GM12878 (cell line): ENCODE measurements around the gene OLFM2. TPM values are rescaled to one million over a fixed set of nuclear protein-coding genes. Genes with fewer than 3 reads are reported as not detected.

Source experiments
- ATAC-seq: fragments of 200-7000 bp; cut with Tn5 transposase; 3 replicates; pipeline ENCODE4 v1.9.1; 2020; ENCODE audit warnings: mild to moderate bottlenecking, moderate library complexity
- BruUV-seq: library from RNA; stranded (reverse); fragments of 400-500 nt; replicated peaks from 2 replicates; lab custom pipeline; 2021; lab: Mats Ljungman, UMichigan
- CTCF ChIA-PET: fragments of 300-600 bp; sonication (Branson Sonifier 250); formaldehyde crosslinking; extraction: SDS; loops from one replicate; lab custom pipeline; 2021; ENCODE audit warnings: inconsistent platforms; lab: Yijun Ruan, JAX
- POLR2A ChIA-PET: fragments of 350-600 bp; formaldehyde crosslinking; extraction: SDS; loops from one replicate; lab custom pipeline; 2021; ENCODE audit warnings: inconsistent platforms; lab: Charles Lee
- RAD21 ChIA-PET: fragments of 300-600 bp; sonication (Branson Sonifier 250); formaldehyde crosslinking; loops from one replicate; lab custom pipeline; 2023; ENCODE audit warnings: antibody characterized with exemption; ENCODE audit not compliant: unreplicated experiment; lab: Charles Lee
- SMC1A ChIA-PET: fragments of 300-600 bp; sonication (Branson Sonifier 250); formaldehyde crosslinking; loops from one replicate; lab custom pipeline; 2023; ENCODE audit not compliant: unreplicated experiment, uncharacterized antibody; lab: Charles Lee
- DNase-seq: peaks from one replicate; pipeline ENCODE4 v3.0.0-alpha.2; 2011; ENCODE audit warnings: low read depth, low spot score
- FAIRE-seq: peaks from 3 replicates; lab custom pipeline; 2011; peaks lifted over from hg19 to GRCh38; lab: Jason Lieb, UNC
- H2AFZ ChIP-seq: 2 replicates; pipeline ENCODE4 v1.6.0; 2011; ENCODE audit warnings: low read depth, low read length, control low read depth; ENCODE audit not compliant: control insufficient read depth
- H3K27ac ChIP-seq: 2 replicates; pipeline ENCODE4 v1.5.1; 2011; ENCODE audit warnings: control low read depth; ENCODE audit not compliant: control insufficient read depth, insufficient read depth
- H3K27me3 ChIP-seq, 2 experiments: replicated peaks in 1 of 2; 2 replicates each; pipeline versions ENCODE4 v1.6.0 to v1.6.1; 2011; ENCODE audit warnings: low read length in 1 of 2; ENCODE audit not compliant: control insufficient read depth in 2 of 2, insufficient read depth in 2 of 2
- H3K36me3 ChIP-seq, 2 experiments: 2 replicates each; pipeline ENCODE4 v1.5.1; 2011; ENCODE audit warnings: low read length in 1 of 2; ENCODE audit not compliant: control insufficient read depth in 2 of 2, insufficient read depth in 2 of 2
- H3K4me1 ChIP-seq: 2 replicates; pipeline ENCODE4 v1.6.1; 2011; ENCODE audit warnings: mild to moderate bottlenecking, low read length, moderate library complexity, mixed read lengths; ENCODE audit not compliant: control insufficient read depth, insufficient read depth
- H3K4me2 ChIP-seq: 2 replicates; pipeline ENCODE4 v1.6.0; 2011; ENCODE audit warnings: control low read depth; ENCODE audit not compliant: control insufficient read depth, insufficient read depth
- H3K4me3 ChIP-seq: fragments of 200-600 bp; sonication (generic); 2 replicates; pipeline ENCODE4 v1.5.1; 2016
- H3K79me2 ChIP-seq: 2 replicates; pipeline ENCODE4 v1.6.0; 2011; ENCODE audit warnings: low read length; ENCODE audit not compliant: control insufficient read depth, insufficient read depth
- H3K9ac ChIP-seq: 2 replicates; pipeline ENCODE4 v1.8.0; 2011; ENCODE audit warnings: low read length, control low read depth, mixed read lengths; ENCODE audit not compliant: control insufficient read depth, insufficient read depth
- H3K9me3 ChIP-seq: replicated peaks from 3 replicates; pipeline ENCODE4 v1.5.1; 2011; ENCODE audit warnings: mild to moderate bottlenecking, low read length; ENCODE audit not compliant: control insufficient read depth, insufficient read depth
- H4K20me1 ChIP-seq: 2 replicates; pipeline ENCODE4 v1.6.0; 2011; ENCODE audit not compliant: control insufficient read depth, insufficient read depth
- CBFB ChIP-seq: IDR thresholded peaks from 2 replicates; pipeline ENCODE4 v1.6.1; 2016; ENCODE audit warnings: antibody characterized with exemption, low read depth
- CBX3 ChIP-seq: fragments of 200-600 bp; sonication (generic); IDR thresholded peaks from 2 replicates; pipeline ENCODE4 v1.6.1; 2016; ENCODE audit warnings: low read depth, borderline replicate concordance
- CEBPB ChIP-seq, 2 experiments: fragments of 150-350 bp in 1 of 2; IDR thresholded peaks; 2 replicates each; pipeline ENCODE4 v1.6.1; 2012 to 2014; ENCODE audit warnings: low read depth in 2 of 2, low read length in 2 of 2, borderline replicate concordance in 1 of 2, inconsistent platforms in 1 of 2
- E2F4 ChIP-seq: IDR thresholded peaks from 2 replicates; pipeline ENCODE4 v1.6.1; 2012; ENCODE audit warnings: low read depth, low read length, improper control_type of control experiment
- GABPA ChIP-seq: IDR thresholded peaks from 2 replicates; pipeline ENCODE4 v1.6.1; 2014; ENCODE audit warnings: antibody characterized with exemption, low read depth, mild to moderate bottlenecking, inconsistent platforms
- JUND ChIP-seq: IDR thresholded peaks from 2 replicates; pipeline ENCODE4 v1.6.1; 2012; ENCODE audit warnings: low read depth, mild to moderate bottlenecking, low read length, improper control_type of control experiment, moderate library complexity
- MEF2A ChIP-seq: IDR thresholded peaks from 2 replicates; pipeline ENCODE4 v1.6.1; 2011; ENCODE audit warnings: low read depth, mild to moderate bottlenecking, low read length, moderate library complexity; ENCODE audit not compliant: insufficient read depth
- MTA3 ChIP-seq: IDR thresholded peaks from 2 replicates; pipeline ENCODE4 v1.6.1; 2012; ENCODE audit warnings: low read length, inconsistent platforms, borderline replicate concordance
- MYB ChIP-seq: fragments of 150-350 bp; IDR thresholded peaks from 2 replicates; pipeline ENCODE4 v1.6.1; 2014; ENCODE audit warnings: mild to moderate bottlenecking, low read depth, low read length, borderline replicate concordance
- NFYB ChIP-seq: IDR thresholded peaks from 2 replicates; pipeline ENCODE4 v1.6.1; 2011; ENCODE audit warnings: low read depth, mild to moderate bottlenecking, low read length, improper control_type of control experiment, moderate library complexity; ENCODE audit not compliant: insufficient read depth
- POLR2A ChIP-seq: IDR thresholded peaks from 2 replicates; pipeline ENCODE4 v1.6.1; 2011; ENCODE audit warnings: low read depth, mild to moderate bottlenecking, low read length
- POLR2AphosphoS2 ChIP-seq: IDR thresholded peaks from 2 replicates; pipeline ENCODE4 v1.6.1; 2011; ENCODE audit warnings: low read depth, mild to moderate bottlenecking, low read length, improper control_type of control experiment, moderate library complexity
- POLR2AphosphoS5 ChIP-seq: IDR thresholded peaks from 2 replicates; pipeline ENCODE4 v1.6.1; 2011; ENCODE audit warnings: mild to moderate bottlenecking, low read length, inconsistent platforms
- SIN3A ChIP-seq: IDR thresholded peaks from 2 replicates; pipeline ENCODE4 v1.6.1; 2012; ENCODE audit warnings: low read depth, low read length, improper control_type of control experiment
- SMARCA5 ChIP-seq: fragments of 450-650 bp; IDR thresholded peaks from 2 replicates; pipeline ENCODE4 v1.6.1; 2017; ENCODE audit warnings: mild to moderate bottlenecking
- TBL1XR1 ChIP-seq: IDR thresholded peaks from 2 replicates; pipeline ENCODE4 v1.6.1; 2012; ENCODE audit warnings: low read depth, low read length, improper control_type of control experiment
- ZBTB40 ChIP-seq: fragments of 450-650 bp; IDR thresholded peaks from 2 replicates; pipeline ENCODE4 v1.6.1; 2016; ENCODE audit warnings: mild to moderate bottlenecking, moderate library complexity, borderline replicate concordance
- WGBS: methylation state at CpG from one replicate; pipeline ENCODE4 v1.1.6; 2016; ENCODE audit warnings: low lambda C conversion rate; ENCODE audit not compliant: insufficient replicate concordance, insufficient coverage; ENCODE audit errors: missing lambda C conversion rate; 5-methylcytosine and 5-hydroxymethylcytosine counted together
- in situ Hi-C: fragments of 300-500 bp; cut with MboI; formaldehyde crosslinking; loops from 9 replicates; pipeline ENCODE4 v1.14.3; 2018; ENCODE audit warnings: mixed read lengths
- intact Hi-C: fragments of 100-400 bp; cut with micrococcal nuclease; formaldehyde crosslinking; loops from one replicate; pipeline ENCODE4 v1.14.2; 2022; ENCODE audit not compliant: unreplicated experiment
- polyA plus RNA-seq, 11 experiments: library from polyadenylated mRNA; depleted of rRNA in 4 of 11; unstranded in 6 of 11; stranded (reverse) in 5 of 11; fragments of >200 nt; fragmentation: Nextera tagmentation in 4 of 11; fragmentation: Illumina TruSeq in 1 of 11; extraction: Ambion mirVana in 4 of 11; extraction: Trizol in 1 of 11; gene quantifications; 1 replicate in 1 of 11; 2 replicates in 10 of 11; pipeline versions ENCODE4 v1.2.1 to v1.2.3, GENCODE V29; 2011 to 2016; ENCODE audit warnings: inconsistent platforms in 2 of 11, missing spikeins in 2 of 11, low read depth in 1 of 11
- total RNA-seq, 4 experiments: library from RNA; depleted of rRNA in 3 of 4; stranded (reverse); fragments of >200 nt in 3 of 4; fragmentation: Illumina TruSeq in 1 of 4; extraction: Trizol in 1 of 4; gene quantifications; 2 replicates each; pipeline versions ENCODE4 v1.2.1 to v1.2.3, GENCODE V29; 2013 to 2021
- TF ChIP-seq, protein P1 (sequence below): fragments of 450-650 bp; IDR thresholded peaks from 2 replicates; pipeline ENCODE4 v1.6.1; 2018; ENCODE audit warnings: mild to moderate bottlenecking, low read depth, moderate library complexity; ENCODE audit not compliant: partially characterized antibody

The OLFM2 gene
- total and polyA plus RNA-seq, 10 of the 15 experiments (the other 5 are each of a cell fraction or from before 2014, with no cell fraction given) = 0.07 to 3.5 (median 0.27) TPM; not detected in 5

DNA sequence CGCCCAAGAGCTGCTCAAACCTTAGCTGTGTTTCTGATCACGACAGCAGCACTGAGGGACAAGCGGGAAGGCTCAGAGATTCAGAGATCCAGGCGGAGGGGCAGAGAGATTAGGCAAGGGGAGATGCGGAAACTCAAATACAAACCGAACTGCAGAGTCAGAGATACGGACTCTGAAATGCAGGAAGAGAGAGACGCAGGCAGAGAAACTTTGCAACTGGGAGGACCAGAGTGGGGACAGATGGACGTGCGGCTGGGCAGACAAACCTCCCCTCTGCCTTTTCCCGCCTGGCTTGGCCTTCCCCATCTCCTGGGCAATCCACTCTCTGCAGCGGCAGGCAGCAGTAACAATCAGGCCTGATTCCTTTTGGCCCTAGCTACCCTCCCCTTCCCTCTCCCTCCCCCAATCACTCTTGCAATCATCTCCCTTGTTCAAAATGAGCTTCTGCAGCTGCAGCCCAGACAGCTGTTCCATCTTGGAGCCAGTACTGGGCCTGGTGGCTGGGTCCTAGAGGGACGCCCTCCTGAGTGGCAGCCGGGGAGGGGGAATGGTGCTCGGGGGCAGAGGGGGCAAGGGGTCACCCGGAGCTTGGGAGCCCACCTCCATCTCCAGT, 29.7 kb downstream of the OLFM2 start:
- no peak overlapping the region for H3K9ac ChIP-seq
- WGBS = 33% methylated on average over 16 of the region's 16 CpGs
- RAD21 ChIA-PET = no interaction called here
- no TSS peak for BruUV-seq
- no peak overlapping the region for H2AFZ ChIP-seq
- DNase-seq (no peak), ATAC-seq (no peak), FAIRE-seq (no peak)
- H3K4me3 ChIP-seq = no peak overlapping the region
- no peaks in the 10 kb centered on the region for H3K27me3 ChIP-seq
- no peaks in the 10 kb centered on the region for H4K20me1 ChIP-seq
- H3K36me3 ChIP-seq = no peaks in the 10 kb centered on the region
- no peaks in the 10 kb centered on the region for H3K4me1 ChIP-seq
- no peaks in the 10 kb centered on the region for H3K9me3 ChIP-seq
- SMC1A ChIA-PET = no interaction called here
- in situ Hi-C loops = no loop called here
- no peak overlapping the region for H3K27ac ChIP-seq
- intact Hi-C loops = no loop called here
- H3K79me2 ChIP-seq = no peaks in the 10 kb centered on the region
- CTCF ChIA-PET = no interaction called here
- POLR2A ChIA-PET = no interaction called here
- no peak overlapping the region for H3K4me2 ChIP-seq
- TF ChIP-seq NFYB = no peak
- TF ChIP-seq MYB = no peak
- no peak for TF ChIP-seq E2F4
- TF ChIP-seq CEBPB (IDR thresholded peaks at IDR 0.05; ENCODE audit: borderline replicate concordance in 1 of 2, low read depth in 2 of 2, low read length in 2 of 2) = no peak
- no peak for TF ChIP-seq POLR2AphosphoS5
- no peak for TF ChIP-seq CBFB
- no peak for TF ChIP-seq SMARCA5
- no peak for TF ChIP-seq SIN3A
- no peak for TF ChIP-seq POLR2AphosphoS2
- no peak for TF ChIP-seq JUND
- TF ChIP-seq, protein P1, sequence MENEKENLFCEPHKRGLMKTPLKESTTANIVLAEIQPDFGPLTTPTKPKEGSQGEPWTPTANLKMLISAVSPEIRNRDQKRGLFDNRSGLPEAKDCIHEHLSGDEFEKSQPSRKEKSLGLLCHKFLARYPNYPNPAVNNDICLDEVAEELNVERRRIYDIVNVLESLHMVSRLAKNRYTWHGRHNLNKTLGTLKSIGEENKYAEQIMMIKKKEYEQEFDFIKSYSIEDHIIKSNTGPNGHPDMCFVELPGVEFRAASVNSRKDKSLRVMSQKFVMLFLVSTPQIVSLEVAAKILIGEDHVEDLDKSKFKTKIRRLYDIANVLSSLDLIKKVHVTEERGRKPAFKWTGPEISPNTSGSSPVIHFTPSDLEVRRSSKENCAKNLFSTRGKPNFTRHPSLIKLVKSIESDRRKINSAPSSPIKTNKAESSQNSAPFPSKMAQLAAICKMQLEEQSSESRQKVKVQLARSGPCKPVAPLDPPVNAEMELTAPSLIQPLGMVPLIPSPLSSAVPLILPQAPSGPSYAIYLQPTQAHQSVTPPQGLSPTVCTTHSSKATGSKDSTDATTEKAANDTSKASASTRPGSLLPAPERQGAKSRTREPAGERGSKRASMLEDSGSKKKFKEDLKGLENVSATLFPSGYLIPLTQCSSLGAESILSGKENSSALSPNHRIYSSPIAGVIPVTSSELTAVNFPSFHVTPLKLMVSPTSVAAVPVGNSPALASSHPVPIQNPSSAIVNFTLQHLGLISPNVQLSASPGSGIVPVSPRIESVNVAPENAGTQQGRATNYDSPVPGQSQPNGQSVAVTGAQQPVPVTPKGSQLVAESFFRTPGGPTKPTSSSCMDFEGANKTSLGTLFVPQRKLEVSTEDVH = no peak
- no peak for TF ChIP-seq MEF2A
- no peak for TF ChIP-seq CBX3
- no peak for TF ChIP-seq POLR2A
- TF ChIP-seq GABPA = no peak
- no peak for TF ChIP-seq ZBTB40
- no peak for TF ChIP-seq MTA3
- no peak for TF ChIP-seq TBL1XR1
